ENCODE measurements around the gene CIT.

DNA sequence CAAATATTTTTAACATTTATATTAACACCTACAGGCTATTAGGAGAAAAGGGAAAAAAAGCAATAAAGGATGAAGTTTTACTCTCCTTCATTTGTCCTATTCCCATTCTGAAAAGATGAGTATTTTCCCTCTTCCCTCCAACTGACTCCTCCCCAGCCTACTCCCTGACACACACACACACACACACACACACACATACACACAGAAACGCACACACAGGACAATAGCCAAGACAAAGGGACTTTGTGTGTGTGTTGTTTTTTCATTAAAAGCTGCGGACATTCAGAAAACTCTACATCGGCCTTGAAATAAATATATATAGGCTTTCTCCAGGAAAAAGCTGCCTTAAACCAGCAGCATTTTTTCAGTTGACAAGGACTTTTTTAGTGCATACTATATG, 134.4 kb downstream of the CIT start:
- TF ChIP-seq, protein P1, sequence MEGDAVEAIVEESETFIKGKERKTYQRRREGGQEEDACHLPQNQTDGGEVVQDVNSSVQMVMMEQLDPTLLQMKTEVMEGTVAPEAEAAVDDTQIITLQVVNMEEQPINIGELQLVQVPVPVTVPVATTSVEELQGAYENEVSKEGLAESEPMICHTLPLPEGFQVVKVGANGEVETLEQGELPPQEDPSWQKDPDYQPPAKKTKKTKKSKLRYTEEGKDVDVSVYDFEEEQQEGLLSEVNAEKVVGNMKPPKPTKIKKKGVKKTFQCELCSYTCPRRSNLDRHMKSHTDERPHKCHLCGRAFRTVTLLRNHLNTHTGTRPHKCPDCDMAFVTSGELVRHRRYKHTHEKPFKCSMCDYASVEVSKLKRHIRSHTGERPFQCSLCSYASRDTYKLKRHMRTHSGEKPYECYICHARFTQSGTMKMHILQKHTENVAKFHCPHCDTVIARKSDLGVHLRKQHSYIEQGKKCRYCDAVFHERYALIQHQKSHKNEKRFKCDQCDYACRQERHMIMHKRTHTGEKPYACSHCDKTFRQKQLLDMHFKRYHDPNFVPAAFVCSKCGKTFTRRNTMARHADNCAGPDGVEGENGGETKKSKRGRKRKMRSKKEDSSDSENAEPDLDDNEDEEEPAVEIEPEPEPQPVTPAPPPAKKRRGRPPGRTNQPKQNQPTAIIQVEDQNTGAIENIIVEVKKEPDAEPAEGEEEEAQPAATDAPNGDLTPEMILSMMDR (IDR thresholded peaks at IDR 0.05; ENCODE audit: low read depth, low read length, missing input control): no peak
- no peak for TF ChIP-seq HNF4A (conservative IDR thresholded peaks at IDR 0.05)
- no peak for TF ChIP-seq YY1 (IDR thresholded peaks at IDR 0.05)
- TF ChIP-seq EGR1 (IDR thresholded peaks at IDR 0.05; ENCODE audit: low read depth in 2 of 2): no peak
- TF ChIP-seq SP1 (IDR thresholded peaks at IDR 0.05): no peak
- no peak for TF ChIP-seq JUND (IDR thresholded peaks at IDR 0.05)
- no peak for TF ChIP-seq GABPA (IDR thresholded peaks at IDR 0.05 in 1 of 2, conservative IDR thresholded peaks at IDR 0.05 in 1 of 2)
- TF ChIP-seq, protein P2, sequence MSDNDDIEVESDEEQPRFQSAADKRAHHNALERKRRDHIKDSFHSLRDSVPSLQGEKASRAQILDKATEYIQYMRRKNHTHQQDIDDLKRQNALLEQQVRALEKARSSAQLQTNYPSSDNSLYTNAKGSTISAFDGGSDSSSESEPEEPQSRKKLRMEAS (IDR thresholded peaks at IDR 0.05): no peak
- no peak for TF ChIP-seq TAF1 (conservative IDR thresholded peaks at IDR 0.05)
- TF ChIP-seq FOXA1 (IDR thresholded peaks at IDR 0.05): no peak
- TF ChIP-seq RAD21 (IDR thresholded peaks at IDR 0.05): no peak
- TF ChIP-seq NR2F2 (IDR thresholded peaks at IDR 0.05): no peak
